ENCODE measurements around the gene ORC3. TPM values are rescaled to one million over a fixed set of nuclear protein-coding genes. Genes with fewer than 3 reads are reported as not detected.

ORC3 gene
- total and polyA plus RNA-seq, 8 donors: 19.3 to 43.5 (median 36.7) TPM

- DNase-seq (no peak), ATAC-seq (no peak)
- TF ChIP-seq CTCF (IDR thresholded peaks at IDR 0.05): no peak
- Histone ChIP-seq H3K9me3 (peaks cover 0 to 4% of the 10 kb centered on the region in 2 donors), H3K4me1 (no peaks in the 10 kb centered on the region), H3K27ac (no peak overlapping the region), H3K4me3 (no peak overlapping the region), H3K36me3 (peaks cover 0 to 66% of the 10 kb centered on the region in 2 donors), H3K27me3 (no peaks in the 10 kb centered on the region)
- intact Hi-C loops (cut with DNase I): no loop called here
Observed at GRCh38 chr6:87543696-87544473, 46.0 kb upstream of the ORC3 start.

DNA sequence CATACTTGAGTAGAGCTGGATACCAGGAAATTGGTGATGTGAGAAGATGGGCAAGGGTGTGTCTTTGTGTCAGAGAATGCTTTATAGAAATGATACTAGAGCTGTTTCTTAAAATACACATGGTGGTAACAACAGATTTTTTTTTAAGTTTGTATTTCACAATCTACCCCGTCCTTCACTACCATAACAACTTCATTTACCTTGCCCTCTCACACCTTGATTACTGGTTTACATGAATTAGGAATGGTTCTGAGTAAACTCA is 45.5 kb upstream of the ORC3 start:
- Histone ChIP-seq H3K36me3 (peaks cover 0 to 66% of the 10 kb centered on the region in 2 donors), H3K9me3 (peaks cover 0 to 4% of the 10 kb centered on the region in 2 donors), H3K4me1 (no peaks in the 10 kb centered on the region), H3K27ac (no peak overlapping the region), H3K27me3 (no peaks in the 10 kb centered on the region), H3K4me3 (no peak overlapping the region)
- intact Hi-C loops (cut with DNase I): no loop called here
- no peak for TF ChIP-seq CTCF (IDR thresholded peaks at IDR 0.05)
- DNase-seq: no peak
- ATAC-seq: no peak

GRCh38 chr6:87551799-87552198 is 38.1 kb upstream of the ORC3 start:
- Histone ChIP-seq H3K36me3 (peaks cover 13 to 65% of the 10 kb centered on the region in 2 donors), H3K4me1 (no peaks in the 10 kb centered on the region), H3K9me3 (no peaks in the 10 kb centered on the region), H3K27ac (no peak overlapping the region), H3K27me3 (no peaks in the 10 kb centered on the region), H3K4me3 (no peak overlapping the region)
- DNase-seq (no peak), ATAC-seq (no peak)
- no peak for TF ChIP-seq CTCF (IDR thresholded peaks at IDR 0.05)
- intact Hi-C loops (cut with DNase I): no loop called here

- Histone ChIP-seq H3K4me3 (no peak overlapping the region), H3K4me1 (no peaks in the 10 kb centered on the region), H3K27ac (no peak overlapping the region), H3K36me3 (peaks cover 13 to 67% of the 10 kb centered on the region in 2 donors), H3K9me3 (no peaks in the 10 kb centered on the region), H3K27me3 (no peaks in the 10 kb centered on the region)
- ATAC-seq (no peak), DNase-seq (no peak)
- no peak for TF ChIP-seq CTCF (IDR thresholded peaks at IDR 0.05)
- intact Hi-C loops (cut with DNase I): no loop called here
Observed at GRCh38 chr6:87553159-87553765, 36.7 kb upstream of the ORC3 start.

DNA sequence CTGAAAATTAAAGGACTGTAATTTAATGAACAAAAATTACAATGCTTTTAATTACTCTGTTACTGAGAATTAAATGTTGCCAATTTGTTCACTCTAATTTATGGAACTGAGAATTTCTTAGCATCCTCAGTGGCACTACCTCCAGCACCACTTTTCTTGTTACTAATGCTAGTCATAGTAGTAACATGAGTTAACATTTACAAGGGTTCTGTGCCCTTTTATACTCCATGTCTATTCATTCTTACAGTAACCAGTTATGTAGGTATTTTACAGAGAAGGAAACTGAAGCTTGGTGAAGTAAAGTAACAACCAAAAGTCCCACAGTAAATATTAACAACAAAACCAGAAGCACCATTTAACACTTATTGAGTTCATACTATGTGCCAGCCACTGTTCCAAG is 34.4 kb upstream of the ORC3 start:
- H3K27ac ChIP-seq: no peak overlapping the region
- no peaks in the 10 kb centered on the region for H3K9me3 ChIP-seq
- no peaks in the 10 kb centered on the region for H3K4me1 ChIP-seq
- DNase-seq (no peak), ATAC-seq (no peak)
- no peak for TF ChIP-seq CTCF (IDR thresholded peaks at IDR 0.05)
- H3K4me3 ChIP-seq: no peak overlapping the region
- intact Hi-C loops (cut with DNase I): no loop called here
- H3K27me3 ChIP-seq: no peaks in the 10 kb centered on the region
- H3K36me3 ChIP-seq: peaks cover 13 to 72% of the 10 kb centered on the region in 2 donors
